Loucy (cell line): ENCODE data around the gene CLPTM1.

Experiments used
- CTCF ChIP-seq: fragments of 200-600 bp; sonication (generic); conservative IDR thresholded peaks from 2 replicates; pipeline ENCODE4 v1.5.1; 2014; ENCODE audit warnings: mild to moderate bottlenecking, antibody characterized with exemption, low read length
- EZH2phosphoT487 ChIP-seq: fragments of 200-600 bp; IDR thresholded peaks from 2 replicates; pipeline ENCODE4 v1.6.1; 2018; ENCODE audit warnings: antibody characterized with exemption, mild to moderate bottlenecking, moderate library complexity, borderline replicate concordance

DNA sequence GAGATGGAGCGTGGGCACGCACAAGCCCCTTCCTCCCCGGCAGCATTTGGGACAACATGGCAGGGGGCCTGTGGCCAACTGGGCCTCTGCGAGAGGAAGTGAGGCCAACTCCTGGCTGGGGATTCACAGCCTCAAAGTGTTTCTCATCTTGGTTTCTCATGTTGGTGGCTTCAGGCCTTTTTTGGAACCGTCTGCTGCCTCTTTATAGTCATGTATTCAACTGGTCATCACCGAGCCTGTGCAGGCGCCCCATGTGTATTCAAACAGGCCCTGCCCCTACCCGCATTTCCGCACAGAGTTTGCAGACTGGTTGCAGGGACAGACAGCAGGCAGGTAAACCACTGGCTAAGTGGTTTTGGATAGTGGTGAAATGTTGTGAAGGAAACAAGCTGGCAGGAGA lies 28.8 kb downstream of the CLPTM1 start:
- no peak for TF ChIP-seq CTCF
- no peak for TF ChIP-seq EZH2phosphoT487
